ENCODE data around the gene CALD1.

DNA sequence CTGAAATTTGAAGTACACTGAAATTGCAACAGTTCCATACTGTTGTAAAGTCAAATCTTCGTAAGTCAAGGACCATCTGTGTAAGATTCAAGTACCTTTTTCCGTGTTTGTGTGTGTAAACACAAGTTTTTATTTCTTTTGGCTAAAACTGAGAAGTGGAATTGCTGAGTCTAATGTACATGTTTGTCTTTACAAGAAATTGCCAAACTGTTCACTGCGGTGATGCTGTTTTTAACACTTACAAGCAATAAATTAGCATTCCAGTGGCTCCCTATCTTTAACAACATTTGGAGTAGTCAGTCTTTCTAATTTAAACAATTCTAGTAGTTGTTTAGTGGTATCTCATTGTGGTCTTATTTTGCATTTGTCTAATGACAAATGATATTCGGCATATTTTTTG, 23.3 kb downstream of the CALD1 start:
- TF ChIP-seq, protein P1, sequence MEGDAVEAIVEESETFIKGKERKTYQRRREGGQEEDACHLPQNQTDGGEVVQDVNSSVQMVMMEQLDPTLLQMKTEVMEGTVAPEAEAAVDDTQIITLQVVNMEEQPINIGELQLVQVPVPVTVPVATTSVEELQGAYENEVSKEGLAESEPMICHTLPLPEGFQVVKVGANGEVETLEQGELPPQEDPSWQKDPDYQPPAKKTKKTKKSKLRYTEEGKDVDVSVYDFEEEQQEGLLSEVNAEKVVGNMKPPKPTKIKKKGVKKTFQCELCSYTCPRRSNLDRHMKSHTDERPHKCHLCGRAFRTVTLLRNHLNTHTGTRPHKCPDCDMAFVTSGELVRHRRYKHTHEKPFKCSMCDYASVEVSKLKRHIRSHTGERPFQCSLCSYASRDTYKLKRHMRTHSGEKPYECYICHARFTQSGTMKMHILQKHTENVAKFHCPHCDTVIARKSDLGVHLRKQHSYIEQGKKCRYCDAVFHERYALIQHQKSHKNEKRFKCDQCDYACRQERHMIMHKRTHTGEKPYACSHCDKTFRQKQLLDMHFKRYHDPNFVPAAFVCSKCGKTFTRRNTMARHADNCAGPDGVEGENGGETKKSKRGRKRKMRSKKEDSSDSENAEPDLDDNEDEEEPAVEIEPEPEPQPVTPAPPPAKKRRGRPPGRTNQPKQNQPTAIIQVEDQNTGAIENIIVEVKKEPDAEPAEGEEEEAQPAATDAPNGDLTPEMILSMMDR (conservative IDR thresholded peaks at IDR 0.05 in 1 of 2, IDR thresholded peaks at IDR 0.05 in 1 of 2; ENCODE audit: extremely low read depth in 1 of 2, insufficient read depth in 1 of 2, low read depth in 1 of 2, low read length in 2 of 2), result no peak
- no peak for TF ChIP-seq EZH2 (IDR thresholded peaks at IDR 0.05; ENCODE audit: borderline replicate concordance, low read length)

Measured in mammary epithelial cell (primary cell).